HG02571 (cell line): ENCODE measurements around the gene CELA3B.
"Not testable (repeated sequence)": the region's sequence is repeated elsewhere in the genome, so short reads cannot be mapped to it uniquely, and the experiment has no call there.

ENCODE experiments used
- ATAC-seq: cut with Tn5 transposase; IDR thresholded peaks from one replicate; pipeline ENCODE4 v1.9.1; 2021; ENCODE audit warnings: mild to moderate bottlenecking, moderate library complexity; ENCODE audit not compliant: unreplicated experiment

The CELA3B gene

DNA sequence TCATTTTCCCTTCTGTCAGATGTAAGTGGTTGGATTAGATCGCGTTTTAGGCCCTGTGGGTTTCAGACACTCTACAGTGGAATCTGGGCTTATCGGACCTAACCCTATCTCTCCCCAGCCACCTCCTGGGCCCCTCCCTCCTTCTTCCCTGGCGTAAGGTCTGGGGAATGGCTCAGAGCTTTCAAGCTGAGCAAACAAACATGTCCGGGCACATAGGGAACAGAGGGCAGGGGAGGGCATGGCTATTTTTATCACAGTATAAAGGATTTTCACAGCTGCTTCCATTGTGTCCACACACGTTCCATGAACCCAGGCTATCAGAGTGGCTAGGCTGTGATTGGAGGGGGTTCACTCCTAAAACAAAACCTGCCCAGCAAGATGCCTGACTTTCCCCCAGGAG is 2.1 kb upstream of the CELA3B start:
- ATAC-seq: not testable (repeated sequence)

- ATAC-seq: not testable (repeated sequence)
These were observed 1.5 kb upstream of the CELA3B start for GRCh38 chr1:21975296-21975695.

- not testable (repeated sequence) for ATAC-seq
These were observed 1.4 kb downstream of the CELA3B start for GRCh38 chr1:21978209-21978608.

GRCh38 chr1:21980515-21981220 is 3.8 kb downstream of the CELA3B start:
- not testable (repeated sequence) for ATAC-seq

- ATAC-seq: not testable (repeated sequence)
These were observed 4.4 kb downstream of the CELA3B start for GRCh38 chr1:21981253-21981652.

GRCh38 chr1:21982122-21982521 is 5.3 kb downstream of the CELA3B start:
- not testable (repeated sequence) for ATAC-seq

DNA sequence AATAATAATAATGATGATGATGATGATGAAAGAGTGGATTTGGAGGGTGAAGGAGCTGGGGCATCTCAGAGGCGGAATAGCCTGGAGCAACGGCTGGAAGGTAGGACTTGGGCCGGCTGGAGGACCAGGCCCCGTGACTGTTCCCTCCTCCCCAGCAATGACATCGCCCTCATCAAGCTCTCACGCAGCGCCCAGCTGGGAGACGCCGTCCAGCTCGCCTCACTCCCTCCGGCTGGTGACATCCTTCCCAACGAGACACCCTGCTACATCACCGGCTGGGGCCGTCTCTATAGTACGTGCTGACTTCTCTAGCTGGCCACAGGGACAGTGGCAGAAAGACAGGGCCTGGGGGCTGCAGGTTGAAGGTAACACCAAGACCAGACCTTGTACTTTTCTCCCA is 6.7 kb downstream of the CELA3B start:
- not testable (repeated sequence) for ATAC-seq

DNA sequence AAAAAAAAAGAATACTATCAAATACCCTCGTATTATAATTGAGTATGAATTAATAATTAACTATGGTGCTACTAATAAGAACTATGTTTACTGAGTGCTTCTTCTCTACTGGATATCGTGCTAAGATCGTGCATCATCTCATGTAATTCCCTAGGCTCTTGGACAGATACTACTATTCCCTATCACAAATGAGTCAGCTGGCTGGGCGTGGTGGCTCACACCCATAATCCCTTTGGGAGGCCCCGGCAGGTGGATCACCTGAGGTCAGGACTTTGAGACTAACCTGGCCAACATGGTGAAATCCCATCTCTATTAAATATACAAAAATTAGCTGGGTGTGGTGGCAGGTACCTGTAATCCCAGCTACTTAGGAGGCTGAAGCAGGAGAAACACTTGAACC is 9.1 kb downstream of the CELA3B start:
- not testable (repeated sequence) for ATAC-seq

DNA sequence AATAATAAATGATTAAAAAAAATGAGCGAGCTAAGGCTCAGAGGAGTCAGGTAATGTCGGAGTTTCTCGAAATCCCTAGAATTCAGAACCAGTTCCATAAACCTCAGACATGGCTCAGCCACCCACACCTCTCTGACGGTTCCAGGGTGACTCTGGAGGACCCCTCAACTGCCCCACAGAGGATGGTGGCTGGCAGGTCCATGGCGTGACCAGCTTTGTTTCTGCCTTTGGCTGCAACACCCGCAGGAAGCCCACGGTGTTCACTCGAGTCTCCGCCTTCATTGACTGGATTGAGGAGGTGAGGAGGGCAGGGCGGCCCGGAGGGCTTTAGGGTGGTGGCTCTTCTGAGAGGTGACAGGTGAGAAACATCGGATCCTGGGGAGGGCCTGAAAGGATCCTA is 9.6 kb downstream of the CELA3B start:
- not testable (repeated sequence) for ATAC-seq

GRCh38 chr1:21989672-21990393 is 13.0 kb downstream of the CELA3B start:
- not testable (repeated sequence) for ATAC-seq

- ATAC-seq: not testable (repeated sequence)
These were observed 15.4 kb downstream of the CELA3B start for GRCh38 chr1:21992186-21992585.

DNA sequence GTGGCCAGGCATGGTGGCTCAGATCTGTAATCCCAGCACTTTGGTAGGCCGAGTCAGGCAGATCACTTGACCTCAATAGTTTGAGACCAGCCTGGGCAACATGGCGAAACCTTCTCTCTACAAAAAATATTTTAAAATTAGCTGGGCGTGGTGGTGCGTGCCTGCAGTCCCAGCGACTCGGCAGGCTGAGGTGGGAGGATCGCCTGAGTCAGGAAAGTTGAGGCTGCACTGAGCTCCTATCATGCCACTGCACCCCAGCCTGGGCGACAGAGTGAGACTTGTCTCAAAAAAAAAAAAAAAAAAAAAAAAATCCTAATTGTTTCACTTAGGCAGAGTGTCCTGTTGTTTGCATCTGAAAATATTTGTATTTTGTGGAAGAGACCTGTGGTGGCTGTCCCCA is 17.9 kb downstream of the CELA3B start:
- not testable (repeated sequence) for ATAC-seq

- ATAC-seq: not testable (repeated sequence)
These were observed 19.8 kb downstream of the CELA3B start for GRCh38 chr1:21996663-21996970.

GRCh38 chr1:21997891-21998623 is 21.2 kb downstream of the CELA3B start:
- ATAC-seq: not testable (repeated sequence)

- ATAC-seq: not testable (repeated sequence)
These were observed 21.9 kb downstream of the CELA3B start for GRCh38 chr1:21998624-21999294.

- not testable (repeated sequence) for ATAC-seq
These were observed 22.8 kb downstream of the CELA3B start for GRCh38 chr1:21999645-22000044.

DNA sequence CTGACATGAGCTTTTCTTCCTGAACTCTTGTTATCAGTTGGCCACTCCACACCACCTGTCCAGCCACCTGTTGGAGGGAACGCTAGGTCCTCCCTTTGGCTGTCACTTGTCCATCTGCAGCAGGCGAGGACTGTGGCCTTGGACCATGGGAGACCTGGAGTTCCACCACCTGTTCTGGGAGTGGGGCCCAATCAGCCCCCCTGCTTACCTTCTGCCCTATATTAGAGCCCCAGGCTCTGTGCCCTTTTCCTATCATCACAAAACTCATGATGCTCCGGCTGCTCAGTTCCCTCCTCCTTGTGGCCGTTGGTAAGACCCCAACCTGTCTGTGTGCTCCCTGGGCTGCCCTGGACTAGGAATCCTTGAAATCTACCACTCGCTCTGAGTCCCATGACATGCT is 24.6 kb downstream of the CELA3B start, which contains the start of gene CELA3A:
CELA3A (plus strand) TSS at position 249 of the 400 bp plus-strand sequence; CDS start at position 267, 18 bp downstream.
- ATAC-seq: no peak

GRCh38 chr1:22002461-22002860 is 25.6 kb downstream of the CELA3B start:
- ATAC-seq: not testable (repeated sequence)

DNA sequence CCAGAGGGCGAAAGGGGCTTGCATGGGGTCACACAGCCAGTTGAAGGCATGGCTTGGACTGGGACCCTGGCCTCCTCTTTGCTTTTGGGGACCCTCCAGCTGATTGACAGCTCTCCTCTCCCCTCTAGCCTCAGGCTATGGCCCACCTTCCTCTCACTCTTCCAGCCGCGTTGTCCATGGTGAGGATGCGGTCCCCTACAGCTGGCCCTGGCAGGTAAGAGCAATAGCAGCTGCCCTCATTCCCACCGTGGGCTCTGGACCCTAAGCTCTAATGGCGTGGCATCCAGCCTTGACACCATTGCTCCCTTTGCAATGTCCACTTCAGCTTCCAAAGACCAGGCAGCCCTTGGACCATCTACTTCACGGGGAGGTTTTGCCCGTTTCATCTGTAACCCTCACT is 26.1 kb downstream of the CELA3B start:
- not testable (repeated sequence) for ATAC-seq

- ATAC-seq: not testable (repeated sequence)
These were observed 27.1 kb downstream of the CELA3B start for GRCh38 chr1:22003959-22004358.
